Activated CD4-positive, alpha-beta T cell treated with anti-CD3 and anti-CD28 coated beads for 36 hours (primary cell): ENCODE data around the gene SCGB1D4. TPM values are rescaled to one million over a fixed set of nuclear protein-coding genes. Genes with fewer than 3 reads are reported as not detected.
"Not testable (repeated sequence)": the region's sequence is repeated elsewhere in the genome, so short reads cannot be mapped to it uniquely, and the experiment has no call there.

ENCODE experiments used
- ATAC-seq: fragments of 200-7000 bp; cut with Tn5 transposase; one replicate; pipeline ENCODE4 v1.10.0; 2021; ENCODE audit warnings: mild to moderate bottlenecking, moderate library complexity
- CTCF ChIA-PET: fragments of 350-600 bp; sonication (Branson Sonifier 250); formaldehyde crosslinking; loops from one replicate; lab custom pipeline; 2021; ENCODE audit warnings: antibody characterized with exemption; lab: Charles Lee
- POLR2A ChIA-PET: fragments of 350-600 bp; sonication (Branson Sonifier 250); formaldehyde crosslinking; loops from one replicate; lab custom pipeline; 2021; ENCODE audit warnings: antibody characterized with exemption, inconsistent platforms; lab: Charles Lee
- DNase-seq: peaks from one replicate; pipeline ENCODE4 v3.0.0-alpha.2; 2020
- H3K27ac Mint-ChIP-seq: one replicate; pipeline ENCODE4 v1.8.0; 2021; ENCODE audit warnings: mixed read lengths
- H3K27me3 Mint-ChIP-seq: one replicate; pipeline ENCODE4 v1.8.0; 2021; ENCODE audit warnings: mixed read lengths
- H3K36me3 Mint-ChIP-seq: one replicate; pipeline ENCODE4 v1.8.0; 2021; ENCODE audit warnings: low read depth, mixed read lengths
- H3K4me1 Mint-ChIP-seq: one replicate; pipeline ENCODE4 v1.8.0; 2021; ENCODE audit warnings: mixed read lengths
- H3K4me3 Mint-ChIP-seq: one replicate; pipeline ENCODE4 v1.8.0; 2021; ENCODE audit warnings: mild to moderate bottlenecking, moderate library complexity, mixed read lengths
- H3K9me3 Mint-ChIP-seq: one replicate; pipeline ENCODE4 v1.8.0; 2021; ENCODE audit warnings: low read depth, mixed read lengths
- intact Hi-C, 2 experiments: fragments of 100-400 bp; cut with DNase I in 1 of 2; cut with micrococcal nuclease in 1 of 2; formaldehyde crosslinking; loops; one replicate each; pipeline versions ENCODE4 v1.14.2 to v1.15.1; 2022 to 2024; cut with DNase I, micrococcal nuclease
- total RNA-seq, 2 experiments: library from RNA; stranded (reverse); gene quantifications; one replicate each; pipeline ENCODE4 v1.2.3, GENCODE V29; 2021

SCGB1D4 gene, protein sequence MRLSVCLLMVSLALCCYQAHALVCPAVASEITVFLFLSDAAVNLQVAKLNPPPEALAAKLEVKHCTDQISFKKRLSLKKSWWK
- total RNA-seq = not detected

DNA sequence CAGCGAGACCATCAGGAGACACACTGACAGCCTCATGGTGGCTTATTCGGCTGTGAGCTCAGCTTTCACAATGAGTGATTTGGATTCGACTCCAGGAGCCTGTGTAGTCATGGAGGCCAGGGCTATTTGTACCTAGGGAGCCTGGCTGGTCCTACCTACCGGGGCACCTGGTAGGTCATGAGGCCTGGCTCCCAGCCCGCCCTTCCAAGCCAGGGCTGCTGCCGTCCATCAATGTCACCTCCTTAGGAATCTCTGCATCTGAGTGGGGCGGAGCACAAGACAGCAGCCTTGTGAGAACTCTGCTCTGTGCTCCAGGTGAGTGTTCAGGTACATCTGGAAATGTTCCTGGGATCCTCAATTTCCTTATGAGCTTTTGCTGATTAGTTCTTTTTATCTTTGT is at the start of gene SCGB1D4:
Gene SCGB1D4 (minus strand): TSS at position 101 of the 400 bp plus-strand sequence. CDS start 65 bp downstream, at position 36.
- Mint-ChIP-seq H3K27ac (no peak within 1 kb of the TSS), H3K27me3 (peaks cover 19% of the 10 kb centered on the region), H3K4me1 (no peaks in the 10 kb centered on the region), H3K9me3 (no peaks in the 10 kb centered on the region), H3K36me3 (no peaks in the 10 kb centered on the region), H3K4me3 (no peak within 1 kb of the TSS)
- intact Hi-C loops = no loop called here
- no peak for ATAC-seq
- POLR2A ChIA-PET = no interaction called here
- CTCF ChIA-PET = no interaction called here
- no peak for DNase-seq

DNA sequence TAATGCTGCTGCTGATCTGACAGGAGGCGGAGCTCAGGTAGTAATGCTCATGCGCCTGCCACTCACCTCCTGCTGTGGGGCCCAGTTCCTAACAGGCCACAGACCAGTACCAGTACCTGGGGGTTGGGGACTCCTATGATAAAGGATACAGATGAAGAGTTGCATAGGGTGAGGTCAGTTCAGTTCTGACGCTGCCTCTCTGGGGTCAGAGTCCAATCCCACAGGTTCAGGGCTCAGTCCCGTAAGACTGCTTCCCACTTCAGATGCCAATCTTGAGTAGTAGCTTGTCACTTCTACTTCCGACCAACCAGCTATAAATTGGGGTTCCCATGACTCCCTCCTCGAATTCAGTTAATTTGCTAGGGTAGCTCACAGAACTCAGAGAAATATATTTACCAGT is 47.0 kb upstream of the SCGB1D4 start:
- Mint-ChIP-seq H3K27me3 (peaks cover 3% of the 10 kb centered on the region), H3K27ac (no peak overlapping the region)
- CTCF ChIA-PET = interaction anchor here (0.6 to 1.7 kb wide), 4 partner anchors 21 to 394 kb away, joined by 3 to 4 read pairs (median 4); no protein-coding TSS in a partner anchor

DNA sequence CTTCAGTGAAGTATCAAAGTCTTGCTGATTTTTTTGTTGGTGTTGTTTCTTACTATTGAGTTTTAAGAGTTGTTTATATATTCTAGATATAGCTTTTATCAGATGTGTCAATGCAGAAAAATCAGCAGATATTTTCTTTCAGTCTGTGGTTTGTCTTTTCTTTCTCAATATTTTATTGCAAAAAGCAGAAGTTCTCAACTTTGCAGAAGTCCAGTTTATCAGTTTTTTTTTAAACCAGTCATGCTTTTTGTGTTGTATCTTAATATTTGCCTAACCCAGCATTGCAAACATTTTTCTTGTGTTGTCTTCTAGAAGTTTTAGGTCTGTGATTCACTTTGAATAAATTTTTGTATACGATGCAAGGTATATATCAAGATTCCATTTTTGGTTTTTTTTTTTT is 45.3 kb upstream of the SCGB1D4 start:
- Mint-ChIP-seq H3K36me3 (no peaks in the 10 kb centered on the region), H3K9me3 (no peaks in the 10 kb centered on the region), H3K4me3 (no peak overlapping the region), H3K27me3 (peaks cover 7% of the 10 kb centered on the region), H3K4me1 (no peaks in the 10 kb centered on the region), H3K27ac (no peak overlapping the region)
- ATAC-seq (no peak), DNase-seq (no peak)
- CTCF ChIA-PET = interaction anchor here (1.2 kb wide), 2 partner anchors 8 to 34 kb away, joined by 3 read pairs; no protein-coding TSS in a partner anchor
- intact Hi-C loops = no loop called here
- POLR2A ChIA-PET = no interaction called here

More for the DNA sequence above, 47.0 kb upstream of the SCGB1D4 start:
- no peaks in the 10 kb centered on the region for H3K4me1 Mint-ChIP-seq
- no peaks in the 10 kb centered on the region for H3K9me3 Mint-ChIP-seq
- intact Hi-C loops = no loop called here
- no peak for DNase-seq
- no peak overlapping the region for H3K4me3 Mint-ChIP-seq
- POLR2A ChIA-PET = interaction anchor here (0.6 kb wide), 1 partner anchor 320 kb away, joined by 3 read pairs; no protein-coding TSS in a partner anchor
- ATAC-seq = no peak
- no peaks in the 10 kb centered on the region for H3K36me3 Mint-ChIP-seq

DNA sequence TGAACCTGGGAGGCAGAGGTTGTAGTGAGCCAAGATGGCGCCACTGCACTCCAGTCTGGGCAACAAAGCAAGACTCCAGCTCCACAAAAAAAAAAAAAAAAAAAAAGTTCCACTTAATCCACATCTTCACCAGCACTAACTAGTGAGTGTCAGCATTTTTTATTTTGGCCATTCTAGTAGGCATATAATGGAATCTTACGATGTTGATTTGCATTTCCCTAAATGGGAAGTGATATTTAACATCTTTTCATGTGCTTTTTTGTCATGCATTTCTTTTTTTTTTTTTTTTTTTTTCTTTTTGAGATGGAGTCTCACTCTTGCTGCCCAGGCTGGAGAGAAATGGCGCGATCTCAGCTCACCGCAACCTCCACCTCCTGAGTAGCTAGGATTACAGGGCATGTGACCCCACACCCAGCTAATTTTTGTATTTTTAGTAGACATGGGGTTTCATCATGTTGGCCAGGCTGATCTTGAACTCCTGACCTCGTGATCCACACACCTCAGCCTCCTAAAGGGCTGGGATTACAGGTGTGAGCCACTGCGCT is 44.8 kb upstream of the SCGB1D4 start:
- H3K4me1 Mint-ChIP-seq, ATAC-seq, intact Hi-C loops, POLR2A ChIA-PET, H3K36me3 Mint-ChIP-seq, H3K9me3 Mint-ChIP-seq, H3K27ac Mint-ChIP-seq, DNase-seq, H3K4me3 Mint-ChIP-seq: not testable (repeated sequence)
- peaks cover 10% of the 10 kb centered on the region for H3K27me3 Mint-ChIP-seq
- CTCF ChIA-PET = interaction anchor here (1.2 kb wide), 1 partner anchor 8 kb away, joined by 3 read pairs; no protein-coding TSS in a partner anchor

- CTCF ChIA-PET = interaction anchor here (0.7 to 4.7 kb wide), 11 partner anchors 9 to 354 kb away, joined by 3 to 48 read pairs (median 10); no protein-coding TSS in a partner anchor
- ATAC-seq = peak; percentile 20
- POLR2A ChIA-PET = no interaction called here
- no peak for DNase-seq
- Mint-ChIP-seq H3K27me3 (peaks cover 16% of the 10 kb centered on the region), H3K4me3 (no peak overlapping the region), H3K4me1 (peaks cover 5% of the 10 kb centered on the region), H3K9me3 (no peaks in the 10 kb centered on the region), H3K27ac (no peak overlapping the region), H3K36me3 (no peaks in the 10 kb centered on the region)
- intact Hi-C loops = loop anchor here in 1 of 2 experiments (2.0 kb wide), 1 partner anchor 29 kb away; no protein-coding TSS in a partner anchor
Measured at GRCh38 chr11:62341588-62341987, 42.7 kb upstream of the SCGB1D4 start.

GRCh38 chr11:62340269-62340901 is 41.5 kb upstream of the SCGB1D4 start:
- POLR2A ChIA-PET = no interaction called here
- intact Hi-C loops = loop anchor here (1.0 to 2.0 kb wide), 2 partner anchors 30 to 38 kb away; no protein-coding TSS in a partner anchor
- Mint-ChIP-seq H3K27ac (no peak overlapping the region), H3K4me3 (no peak overlapping the region), H3K9me3 (no peaks in the 10 kb centered on the region), H3K27me3 (peaks cover 25% of the 10 kb centered on the region), H3K36me3 (no peaks in the 10 kb centered on the region), H3K4me1 (peaks cover 5% of the 10 kb centered on the region)
- DNase-seq (peak; percentile 80), ATAC-seq (peak; percentile 61)
- CTCF ChIA-PET = interaction anchor here (0.8 to 4.7 kb wide), 23 partner anchors 9 to 566 kb away, joined by 3 to 48 read pairs (median 4); partner anchors contain the start of gene SCGB1D2

DNA sequence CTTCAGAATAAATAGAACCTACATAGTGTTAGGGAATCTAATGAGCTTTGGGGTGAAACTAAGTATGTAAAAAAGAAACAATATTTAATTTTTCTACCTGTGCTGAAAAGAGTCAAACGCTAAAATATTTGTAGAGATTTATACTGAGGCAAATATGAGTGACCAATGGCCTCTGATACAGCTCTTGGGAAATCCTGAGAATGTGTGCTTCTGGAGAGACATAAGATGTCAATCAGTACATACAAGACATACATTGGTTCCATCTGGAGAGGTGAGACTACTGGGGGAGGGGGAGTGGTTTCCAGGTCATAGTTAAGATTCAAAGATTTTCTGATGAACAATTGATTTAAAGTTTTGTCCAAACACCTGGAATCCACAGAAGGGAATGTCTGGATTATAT is 39.3 kb upstream of the SCGB1D4 start:
- H3K4me3 Mint-ChIP-seq = peak overlapping the region; percentile 68
- DNase-seq (no peak), ATAC-seq (no peak)
- ChIA-PET CTCF (interaction anchor here (0.6 to 4.7 kb wide), 13 partner anchors 16 to 262 kb away, joined by 3 to 48 read pairs (median 3); no protein-coding TSS in a partner anchor), POLR2A (no interaction called here)
- H3K36me3 Mint-ChIP-seq = no peaks in the 10 kb centered on the region
- peaks cover 5% of the 10 kb centered on the region for H3K4me1 Mint-ChIP-seq
- no peaks in the 10 kb centered on the region for H3K9me3 Mint-ChIP-seq
- peaks cover 32% of the 10 kb centered on the region for H3K27me3 Mint-ChIP-seq
- intact Hi-C loops = no loop called here
- no peak overlapping the region for H3K27ac Mint-ChIP-seq

DNA sequence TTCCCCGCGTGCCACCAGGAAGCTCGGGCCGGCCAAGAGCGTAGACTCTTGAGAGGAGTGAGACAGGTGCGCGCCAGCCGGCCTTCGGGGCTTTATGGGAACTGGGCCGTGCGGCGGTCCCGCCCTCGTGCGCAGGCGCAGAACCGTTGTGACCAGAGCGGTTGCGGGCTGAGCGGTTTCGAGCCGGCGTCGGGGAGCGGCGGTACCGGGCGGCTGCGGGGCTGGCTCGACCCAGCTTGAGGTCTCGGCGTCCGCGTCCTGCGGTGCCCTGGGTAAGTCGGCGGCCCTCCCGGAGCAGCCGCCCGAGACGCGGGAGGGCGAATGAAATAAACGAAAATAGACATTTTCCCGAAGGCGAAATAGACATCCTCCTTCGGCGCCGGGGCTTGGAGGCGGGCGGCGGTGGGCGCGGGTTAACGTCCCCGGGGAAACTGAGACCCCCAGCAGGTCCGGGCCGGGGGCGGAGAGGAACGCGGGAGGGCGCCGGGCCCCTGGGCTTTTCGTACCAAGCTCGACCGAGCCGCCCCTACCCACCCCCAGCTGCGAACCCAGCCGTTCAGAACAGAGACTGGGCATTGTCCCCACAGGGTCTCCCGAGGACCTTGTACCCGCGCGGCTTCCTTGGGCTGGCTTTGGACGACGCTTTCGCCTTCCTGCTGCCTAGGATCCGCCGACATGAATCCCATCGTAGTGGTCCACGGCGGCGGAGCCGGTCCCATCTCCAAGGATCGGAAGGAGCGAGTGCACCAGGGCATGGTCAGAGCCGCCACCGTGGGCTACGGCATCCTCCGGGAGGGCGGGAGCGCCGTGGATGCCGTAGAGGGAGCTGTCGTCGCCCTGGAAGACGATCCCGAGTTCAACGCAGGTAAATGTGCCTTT is 38.7 kb upstream of the SCGB1D4 start, which contains the start of gene ASRGL1:
Gene ASRGL1 (plus strand): TSS at position 146 of the 879 bp plus-strand sequence. CDS start 530 bp downstream, at position 676.
- peaks cover 5% of the 10 kb centered on the region for H3K4me1 Mint-ChIP-seq
- H3K27ac Mint-ChIP-seq = peak within 1 kb of the TSS; percentile 49
- ChIA-PET CTCF (interaction anchor here (0.6 to 4.7 kb wide), 15 partner anchors 9 to 263 kb away, joined by 3 to 48 read pairs (median 3); no protein-coding TSS in a partner anchor), POLR2A (no interaction called here)
- H3K36me3 Mint-ChIP-seq = no peaks in the 10 kb centered on the region
- peak; percentile 76 for ATAC-seq
- no peaks in the 10 kb centered on the region for H3K9me3 Mint-ChIP-seq
- intact Hi-C loops = no loop called here
- DNase-seq = peak; percentile 77
- H3K4me3 Mint-ChIP-seq = peak within 1 kb of the TSS; percentile 68
- H3K27me3 Mint-ChIP-seq = peaks cover 34% of the 10 kb centered on the region

DNA sequence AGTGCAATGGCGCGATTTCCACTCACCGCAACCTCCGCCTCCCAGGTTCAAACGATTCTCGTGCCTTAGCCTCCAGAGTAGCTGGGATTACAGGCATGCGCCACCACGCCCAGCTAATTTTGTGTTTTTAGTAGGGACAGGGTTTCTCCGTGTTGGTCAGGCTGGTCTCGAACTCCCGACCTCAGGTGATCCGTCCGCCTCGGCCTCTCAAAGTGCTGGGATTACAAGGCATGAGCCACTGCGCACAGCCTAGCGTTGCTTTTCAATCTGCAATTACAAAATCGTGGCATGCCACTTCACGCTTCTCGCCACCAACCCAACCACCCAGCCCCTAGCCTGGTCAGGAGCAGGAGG is 38.1 kb upstream of the SCGB1D4 start:
- POLR2A ChIA-PET, H3K4me1 Mint-ChIP-seq, DNase-seq, H3K36me3 Mint-ChIP-seq, H3K9me3 Mint-ChIP-seq, intact Hi-C loops: not testable (repeated sequence)
- Mint-ChIP-seq H3K4me3 (peak overlapping the region; percentile 68), H3K27ac (peak overlapping the region; percentile 49), H3K27me3 (peaks cover 34% of the 10 kb centered on the region)
- peak; percentile 18 for ATAC-seq
- CTCF ChIA-PET = interaction anchor here (0.6 to 4.7 kb wide), 8 partner anchors 9 to 1049 kb away, joined by 3 to 48 read pairs (median 4); no protein-coding TSS in a partner anchor

- DNase-seq = no peak
- H3K4me3 Mint-ChIP-seq = no peak overlapping the region
- ATAC-seq = no peak
- CTCF ChIA-PET = no interaction called here
- H3K27me3 Mint-ChIP-seq = peaks cover 42% of the 10 kb centered on the region
- H3K36me3 Mint-ChIP-seq = no peaks in the 10 kb centered on the region
- no peak overlapping the region for H3K27ac Mint-ChIP-seq
- POLR2A ChIA-PET = no interaction called here
- intact Hi-C loops = no loop called here
- H3K4me1 Mint-ChIP-seq = peaks cover 5% of the 10 kb centered on the region
- H3K9me3 Mint-ChIP-seq = no peaks in the 10 kb centered on the region
Measured at GRCh38 chr11:62333768-62334167, 34.9 kb upstream of the SCGB1D4 start.
